22Rv1 (cell line): ENCODE measurements around the gene FAM241A.

ENCODE experiments used
- CTCF ChIP-seq: fragments of 450-650 bp; IDR thresholded peaks from 2 replicates; pipeline ENCODE4 v1.5.1; 2017; ENCODE audit warnings: mild to moderate bottlenecking
- ZFX ChIP-seq: fragments of 450-650 bp; IDR thresholded peaks from 2 replicates; pipeline ENCODE4 v1.6.1; 2017; ENCODE audit warnings: antibody characterized with exemption, borderline replicate concordance

DNA sequence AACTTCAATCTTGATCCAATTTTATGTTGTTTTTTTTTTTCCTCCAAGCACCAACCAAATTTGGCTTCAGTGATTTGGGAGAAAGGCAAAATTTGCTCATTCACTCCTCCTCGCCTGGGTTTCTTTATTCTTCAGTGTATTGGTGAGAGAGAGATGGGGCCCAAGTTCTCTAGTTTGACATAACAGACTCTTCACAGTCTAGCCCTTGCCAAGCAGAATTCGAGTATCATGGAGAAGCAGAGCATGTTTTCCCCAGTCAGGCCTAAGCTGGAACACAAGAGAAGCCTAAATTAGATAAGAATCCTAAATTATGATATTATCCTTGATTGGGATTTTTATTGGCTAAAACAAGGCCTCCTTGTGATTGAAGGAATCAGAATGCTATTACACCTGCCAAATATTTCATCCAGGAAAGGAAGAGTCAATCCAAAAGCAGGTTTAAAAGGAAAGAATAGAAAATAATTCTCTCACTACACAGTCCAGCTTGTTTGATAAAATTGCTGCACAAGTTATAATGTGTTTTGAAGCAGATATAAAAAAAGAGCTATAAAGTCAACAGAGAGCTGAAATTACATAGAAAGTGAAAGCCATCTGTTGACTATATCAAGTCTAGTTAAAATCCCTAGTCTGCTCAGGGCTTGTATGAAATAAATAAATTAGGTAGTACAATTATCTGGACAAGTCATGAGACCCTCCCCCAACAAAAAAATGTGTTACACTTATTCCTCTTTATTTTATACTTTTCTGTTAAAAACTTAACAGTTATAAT is 39.9 kb upstream of the FAM241A start:
- TF ChIP-seq CTCF (no peak), ZFX (no peak)
